Activated CD8-positive, alpha-beta memory T cell treated with anti-CD3 and anti-CD28 coated beads for 48 hours (primary cell): ENCODE measurements around the gene GLYATL1B.
"Not testable (repeated sequence)": the region's sequence is repeated elsewhere in the genome, so short reads cannot be mapped to it uniquely, and the experiment has no call there.

Experiments used
- DNase-seq, 3 experiments: peaks; one replicate each; pipeline ENCODE4 v3.0.0-alpha.2; 2020; ENCODE audit warnings: low read depth in 2 of 3, low spot score in 2 of 3

Gene GLYATL1B, protein sequence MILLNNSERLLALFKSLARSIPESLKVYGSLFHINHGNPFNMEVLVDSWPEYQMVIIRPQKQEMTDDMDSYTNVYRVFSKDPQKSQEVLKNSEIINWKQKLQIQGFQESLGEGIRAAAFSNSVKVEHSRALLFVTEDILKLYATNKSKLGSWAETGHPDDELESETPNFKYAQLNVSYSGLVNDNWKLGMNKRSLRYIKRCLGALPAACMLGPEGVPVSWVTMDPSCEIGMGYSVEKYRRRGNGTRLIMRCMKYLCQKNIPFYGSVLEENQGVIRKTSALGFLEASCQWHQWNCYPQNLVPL

GRCh38 chr11:59086007-59086406 lies at the start of gene GLYATL1B:
GLYATL1B (plus strand) TSS chr11:59086307; CDS start chr11:59086307, 0 bp downstream.
- not testable (repeated sequence) for DNase-seq

- DNase-seq: not testable (repeated sequence)
Measured at GRCh38 chr11:59036542-59036941, 49.6 kb upstream of the GLYATL1B start.

DNA sequence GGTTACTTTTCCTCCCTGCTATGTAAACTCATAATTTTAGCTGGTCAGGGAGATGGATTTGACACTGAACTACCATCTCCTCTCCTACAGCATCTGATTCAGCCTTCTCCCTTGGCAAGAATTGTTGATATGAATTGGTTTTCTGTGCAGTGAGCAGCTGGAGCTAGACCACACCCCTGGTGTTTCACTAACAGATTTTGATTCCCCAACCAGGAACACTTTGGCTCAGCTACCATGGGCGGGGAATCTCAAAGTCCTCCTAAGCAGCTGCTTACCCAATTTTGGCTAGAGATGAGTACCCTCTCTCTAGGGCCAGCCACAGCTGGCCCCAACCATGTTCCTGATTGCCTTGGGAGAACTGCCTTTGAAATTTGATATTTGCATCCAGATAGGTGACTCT lies 48.7 kb upstream of the GLYATL1B start:
- not testable (repeated sequence) for DNase-seq

- no peak for DNase-seq
Measured at GRCh38 chr11:59040607-59041006, 45.5 kb upstream of the GLYATL1B start.

DNA sequence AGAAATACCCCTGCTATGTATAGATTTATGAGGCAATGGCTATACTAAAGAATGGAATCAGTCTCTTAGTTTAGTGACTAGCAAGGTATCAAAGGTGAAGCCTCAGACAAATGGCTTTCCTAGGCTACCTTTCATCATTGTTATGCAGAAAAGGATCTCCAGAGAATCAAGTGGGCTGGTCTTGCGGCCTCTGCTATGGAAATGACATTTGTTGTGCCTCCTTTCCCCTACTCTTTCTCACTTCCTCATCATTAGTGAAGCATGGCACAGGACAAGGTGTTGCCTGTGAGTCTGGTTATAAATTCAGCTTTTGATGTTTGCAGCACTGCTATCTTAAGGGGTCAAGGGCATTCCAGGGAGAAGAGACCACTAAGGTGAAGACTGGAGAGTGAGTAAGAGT lies 34.7 kb upstream of the GLYATL1B start:
- DNase-seq: not testable (repeated sequence)

DNA sequence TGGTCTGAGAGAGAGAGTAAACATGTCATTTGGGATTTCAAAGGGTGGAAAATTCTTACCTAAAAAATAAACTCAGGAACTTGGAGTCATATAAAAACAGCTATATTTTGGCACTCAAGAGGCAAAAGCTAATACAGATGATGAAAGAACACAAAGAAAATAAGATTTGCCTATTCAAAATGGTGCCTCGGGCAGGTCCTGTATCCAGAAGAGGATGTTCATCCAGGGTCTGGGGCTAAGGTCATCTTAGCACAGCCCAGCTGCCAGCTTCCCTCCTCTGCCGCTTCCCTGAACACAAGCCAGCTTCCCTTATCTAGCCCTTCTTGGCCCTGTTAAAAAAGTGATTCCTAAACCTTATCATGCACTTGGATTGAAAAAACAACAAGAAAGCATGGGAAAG lies 33.8 kb upstream of the GLYATL1B start:
- not testable (repeated sequence) for DNase-seq

DNA sequence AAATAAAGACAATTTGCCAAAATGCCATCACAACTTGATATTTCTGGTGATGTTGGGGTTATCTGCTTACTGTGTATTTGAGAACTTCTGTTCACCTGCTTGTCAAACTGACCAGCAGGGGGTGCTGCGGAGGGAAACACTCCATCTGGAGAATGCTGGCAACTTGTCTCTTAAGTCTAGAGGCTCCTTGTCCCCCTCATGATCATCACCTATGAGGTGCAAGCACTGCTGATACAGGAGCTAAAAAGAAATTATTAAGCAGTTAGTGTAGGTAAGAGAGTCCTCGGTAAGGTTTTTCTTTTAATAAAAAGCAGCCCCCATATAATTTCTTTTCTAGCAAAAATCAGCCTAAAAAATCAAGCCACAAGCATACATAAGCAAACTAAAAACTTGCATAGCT lies 32.7 kb upstream of the GLYATL1B start:
- DNase-seq: peak; percentile 22 to 63 (median 52)

- DNase-seq: peak; percentile 58 to 95 (median 85)
Measured at GRCh38 chr11:59058120-59059033, 27.7 kb upstream of the GLYATL1B start.

DNA sequence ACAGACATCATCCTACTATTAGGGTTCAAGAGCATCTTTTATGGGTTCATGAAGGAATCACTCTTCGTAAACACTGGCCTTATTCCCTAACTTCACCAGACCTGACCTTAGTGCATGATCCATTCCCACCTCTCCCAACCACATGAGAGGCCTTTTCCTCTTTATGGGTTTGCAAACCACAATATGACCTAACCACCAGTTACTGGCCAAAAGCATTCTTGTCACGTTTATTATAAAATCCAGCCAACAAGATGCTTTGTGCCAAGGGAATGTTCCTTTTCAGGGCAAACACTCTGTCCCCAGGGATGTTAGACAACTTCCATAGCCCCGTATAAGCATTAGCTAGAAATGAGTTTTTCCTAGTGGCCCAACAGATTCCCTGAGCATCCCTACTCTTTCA lies 26.0 kb upstream of the GLYATL1B start:
- DNase-seq: not testable (repeated sequence)

GRCh38 chr11:59062602-59063529 lies 23.2 kb upstream of the GLYATL1B start:
- no peak for DNase-seq

DNA sequence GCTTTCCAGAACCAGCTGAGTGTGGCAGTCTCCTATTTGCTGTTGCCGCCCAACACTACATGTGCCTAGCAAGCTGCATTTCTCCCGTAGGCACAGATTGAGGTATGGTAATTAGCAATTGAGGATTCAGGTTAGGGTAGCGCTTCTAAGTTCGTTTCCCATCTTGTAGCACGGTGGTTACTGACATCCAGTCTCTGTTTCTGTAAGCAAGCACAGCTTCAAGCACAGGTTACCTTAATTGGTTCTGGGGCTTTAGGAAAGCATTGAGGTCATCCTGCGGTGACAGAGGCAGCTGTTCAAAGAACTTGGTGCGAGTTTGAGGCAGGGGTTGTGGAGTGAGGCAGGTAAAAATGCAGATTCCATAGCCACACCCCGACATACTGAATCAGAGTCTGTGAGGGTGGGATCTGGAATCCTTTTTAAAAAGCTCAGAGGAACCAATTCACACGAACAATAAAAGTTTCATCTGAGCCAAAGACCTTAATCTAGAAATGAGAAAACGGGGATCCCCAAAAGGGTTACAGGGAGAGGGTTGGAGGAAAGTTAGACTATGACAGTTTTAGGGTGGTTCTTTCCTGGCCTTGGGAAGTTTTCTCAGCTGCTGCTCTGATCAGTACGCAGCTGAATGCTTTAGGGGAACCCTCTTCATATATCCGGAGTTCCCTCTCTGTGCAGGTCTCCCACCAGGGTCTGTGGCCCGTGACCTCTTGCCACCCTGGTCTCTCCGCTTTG lies 21.9 kb upstream of the GLYATL1B start:
- not testable (repeated sequence) for DNase-seq

DNA sequence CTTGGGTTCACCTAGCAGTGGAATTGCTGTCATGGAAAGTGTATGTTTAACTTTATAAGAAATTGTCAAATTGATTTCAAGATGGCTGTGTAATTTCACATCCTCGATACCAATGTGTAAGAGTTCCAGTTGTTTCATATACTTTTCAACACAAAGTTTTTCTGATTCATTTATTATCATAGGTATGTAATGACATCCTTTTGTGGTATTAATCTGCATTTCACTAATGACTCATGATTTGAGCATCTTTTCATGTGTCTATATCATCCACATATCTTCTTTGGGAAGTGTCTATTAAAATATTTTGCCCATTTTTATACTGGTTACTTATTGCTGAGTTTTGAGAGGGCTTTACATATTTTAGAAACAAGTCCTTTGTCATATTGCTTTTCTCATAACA lies 17.0 kb upstream of the GLYATL1B start:
- DNase-seq: no peak

- DNase-seq: no peak
Measured at GRCh38 chr11:59076876-59077571, 9.1 kb upstream of the GLYATL1B start.

DNA sequence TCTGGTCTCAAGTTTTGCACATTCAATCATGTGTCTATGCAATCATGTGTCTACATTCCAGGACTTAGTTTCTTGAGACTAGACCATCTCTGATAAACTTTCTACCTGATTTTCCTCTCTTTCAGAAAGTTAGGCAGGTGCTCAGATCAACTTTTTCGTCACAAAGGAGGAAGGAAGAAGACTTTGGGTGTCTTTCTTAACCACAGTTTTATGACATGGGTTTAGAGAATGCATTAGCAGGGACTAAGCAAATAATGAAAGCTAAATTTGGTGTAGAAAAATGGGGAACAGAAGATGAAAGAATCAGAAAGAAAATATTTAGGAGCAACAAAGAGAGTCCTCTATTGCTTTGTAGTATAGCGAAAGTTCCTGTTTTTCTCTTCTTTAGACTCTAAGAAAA lies 7.7 kb upstream of the GLYATL1B start:
- DNase-seq: no peak

GRCh38 chr11:59079086-59079485 lies 7.0 kb upstream of the GLYATL1B start:
- no peak for DNase-seq

- DNase-seq: not testable (repeated sequence)
Measured at GRCh38 chr11:59080421-59080820, 5.7 kb upstream of the GLYATL1B start.

- DNase-seq: not testable (repeated sequence)
Measured at GRCh38 chr11:59081430-59082020, 4.6 kb upstream of the GLYATL1B start.

DNA sequence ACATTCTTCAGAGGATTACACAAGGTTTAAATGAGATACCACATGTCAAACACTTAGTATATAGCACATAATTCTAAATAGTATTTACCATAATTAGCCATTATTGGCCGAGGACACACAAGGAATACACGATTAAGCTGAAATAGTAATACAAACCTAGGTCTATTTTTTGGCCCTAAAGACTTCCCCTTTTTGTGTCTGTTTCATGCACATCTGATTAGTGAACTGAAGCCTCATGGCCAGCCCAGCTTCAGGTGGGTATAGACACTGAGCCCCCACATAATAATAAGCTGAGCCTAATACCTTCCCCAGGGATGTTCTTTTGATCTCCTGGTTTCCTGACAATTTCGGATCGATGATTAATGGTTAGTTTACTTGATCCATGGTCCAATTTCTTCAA lies 2.1 kb downstream of the GLYATL1B start:
- no peak for DNase-seq

DNA sequence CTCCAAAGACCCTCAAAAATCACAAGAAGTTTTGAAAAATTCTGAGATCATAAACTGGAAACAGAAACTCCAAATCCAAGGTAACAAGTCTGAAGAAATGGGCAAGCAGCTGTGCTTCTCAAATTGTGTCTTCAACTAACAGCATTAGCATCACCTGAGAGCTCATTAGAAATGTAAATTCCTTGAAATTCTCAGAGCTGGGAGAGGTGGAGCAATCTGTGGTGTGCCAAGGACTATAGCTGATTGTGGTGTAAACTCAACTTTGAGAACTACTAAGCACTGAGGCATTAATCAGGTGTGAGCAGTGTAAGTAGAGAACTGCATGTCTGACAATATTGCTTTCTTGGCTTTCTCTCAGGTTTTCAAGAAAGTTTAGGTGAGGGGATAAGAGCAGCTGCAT lies 7.5 kb downstream of the GLYATL1B start:
- DNase-seq: not testable (repeated sequence)
